MCF 10A (cell line): ENCODE results near the gene MAP2K7. TPM values are rescaled to one million over a fixed set of nuclear protein-coding genes. Genes with fewer than 3 reads are reported as not detected.

Experiments used
- BruUV-seq: library from RNA; stranded (reverse); fragments of 400-500 nt; replicated peaks from 2 replicates; lab custom pipeline; 2021; lab: Mats Ljungman, UMichigan
- CTCF ChIA-PET: fragments of 300-600 bp; sonication (Branson Sonifier 250); formaldehyde crosslinking; extraction: SDS; loops from one replicate; lab custom pipeline; 2021; ENCODE audit warnings: antibody characterized with exemption, inconsistent platforms; lab: Yijun Ruan, JAX
- POLR2A ChIA-PET: fragments of 300-600, 350-650 bp; sonication (Branson Sonifier 250); formaldehyde crosslinking; extraction: SDS; loops from one replicate; lab custom pipeline; 2020; ENCODE audit warnings: antibody characterized with exemption, inconsistent platforms; lab: Yijun Ruan, JAX
- DNase-seq: peaks from one replicate; pipeline ENCODE4 v3.0.0-alpha.2; 2018; ENCODE audit not compliant: unreplicated experiment
- H3K27ac Mint-ChIP-seq: one replicate; pipeline ENCODE4 v1.8.0; 2022; ENCODE audit warnings: mild to moderate bottlenecking, low read depth, mixed read lengths; ENCODE audit not compliant: unreplicated experiment
- H3K27me3 Mint-ChIP-seq: one replicate; pipeline ENCODE4 v1.8.0; 2022; ENCODE audit warnings: mixed read lengths; ENCODE audit not compliant: insufficient read depth, unreplicated experiment
- H3K36me3 Mint-ChIP-seq: one replicate; pipeline ENCODE4 v1.8.0; 2022; ENCODE audit warnings: mild to moderate bottlenecking, moderate library complexity, mixed read lengths; ENCODE audit not compliant: insufficient read depth, unreplicated experiment
- H3K4me1 Mint-ChIP-seq: one replicate; pipeline ENCODE4 v1.8.0; 2022; ENCODE audit warnings: mixed read lengths; ENCODE audit not compliant: insufficient read depth, unreplicated experiment
- H3K4me3 Mint-ChIP-seq: one replicate; pipeline ENCODE4 v1.8.0; 2022; ENCODE audit warnings: mild to moderate bottlenecking, moderate library complexity, mixed read lengths; ENCODE audit not compliant: unreplicated experiment
- H3K9me3 Mint-ChIP-seq: one replicate; pipeline ENCODE4 v1.8.0; 2022; ENCODE audit warnings: mixed read lengths; ENCODE audit not compliant: unreplicated experiment
- CTCF ChIP-seq: fragments of 200-600 bp; IDR thresholded peaks from one replicate; pipeline ENCODE4 v1.8.0; 2022; ENCODE audit warnings: antibody characterized with exemption, mild to moderate bottlenecking; ENCODE audit not compliant: unreplicated experiment
- intact Hi-C: fragments of 100-400 bp; cut with micrococcal nuclease; formaldehyde crosslinking; loops from 2 replicates; pipeline ENCODE4 v1.14.1; 2022
- total RNA-seq: library from RNA; stranded (reverse); gene quantifications from 2 replicates; pipeline ENCODE4 v1.2.3, GENCODE V29; 2022

Gene MAP2K7
- total RNA-seq, 1 experiment from 2014 or later = 36.3 TPM

- Mint-ChIP-seq H3K27me3 (no peaks in the 10 kb centered on the region), H3K4me1 (peaks cover 25% of the 10 kb centered on the region), H3K36me3 (peaks cover 7% of the 10 kb centered on the region), H3K9me3 (no peaks in the 10 kb centered on the region), H3K4me3 (no peak within 1 kb of the TSS), H3K27ac (no peak within 1 kb of the TSS)
- no peak for TF ChIP-seq CTCF
- no peak for DNase-seq
- CTCF ChIA-PET = no interaction called here
- BruUV-seq = no TSS peak
- POLR2A ChIA-PET = interaction anchor here (0.6 kb wide), 1 partner anchor 28 kb away, joined by 3 read pairs; no protein-coding TSS in a partner anchor
- intact Hi-C loops = no loop called here
These were observed 29.4 kb upstream of the MAP2K7 start, which contains the start of gene PRR36 for GRCh38 chr19:7874076-7874896. PRR36 (minus strand) TSS chr19:7874390; CDS start chr19:7873689, 701 bp downstream.

- Mint-ChIP-seq H3K4me3 (no peak overlapping the region), H3K9me3 (no peaks in the 10 kb centered on the region), H3K27me3 (no peaks in the 10 kb centered on the region), H3K27ac (no peak overlapping the region), H3K4me1 (peaks cover 23% of the 10 kb centered on the region), H3K36me3 (peaks cover 4% of the 10 kb centered on the region)
- intact Hi-C loops = no loop called here
- ChIA-PET CTCF (no interaction called here), POLR2A (interaction anchor here (0.6 to 1.7 kb wide), 2 partner anchors 27 to 29 kb away, joined by 3 to 4 read pairs; partner anchors contain the start of gene MAP2K7)
- TF ChIP-seq CTCF = no peak
- no peak for DNase-seq
- no TSS peak for BruUV-seq
These were observed 28.8 kb upstream of the MAP2K7 start for GRCh38 chr19:7874897-7875273.

- no peak for TF ChIP-seq CTCF
- BruUV-seq = no TSS peak
- Mint-ChIP-seq H3K36me3 (no peaks in the 10 kb centered on the region), H3K4me1 (peaks cover 4% of the 10 kb centered on the region), H3K27ac (no peak overlapping the region), H3K4me3 (no peak overlapping the region), H3K9me3 (no peaks in the 10 kb centered on the region), H3K27me3 (no peaks in the 10 kb centered on the region)
- intact Hi-C loops = no loop called here
- no peak for DNase-seq
- POLR2A ChIA-PET = interaction anchor here (0.5 to 2.1 kb wide), 4 partner anchors 9 to 497 kb away, joined by 3 to 9 read pairs (median 4); partner anchors contain the start of genes LRRC8E and MAP2K7
- CTCF ChIA-PET = interaction anchor here (0.6 to 1.3 kb wide), 2 partner anchors 9 to 220 kb away, joined by 3 to 5 read pairs; no protein-coding TSS in a partner anchor
These were observed 26.3 kb upstream of the MAP2K7 start for GRCh38 chr19:7877249-7877836.
